PFSK-1 (cell line): ENCODE data around the gene HHIPL1.

Experiments
- FOXP2 ChIP-seq: optimal IDR thresholded peaks from 2 replicates; pipeline ENCODE3; 2011; ENCODE audit warnings: borderline replicate concordance, control low read depth, inconsistent platforms; ENCODE audit not compliant: insufficient read depth; ENCODE audit errors: extremely low read length, extremely low read depth
- POLR2AphosphoS5 ChIP-seq: IDR thresholded peaks from 2 replicates; pipeline ENCODE4 v1.6.1; 2012; ENCODE audit warnings: low read depth, mild to moderate bottlenecking, control low read depth, low read length, moderate library complexity
- REST ChIP-seq, 2 experiments: IDR thresholded peaks; 2 replicates each; pipeline versions ENCODE4 v1.6.1 to v1.8.0; 2011 to 2012; ENCODE audit warnings: low read depth in 2 of 2, low read length in 2 of 2, control low read depth in 1 of 2, inconsistent platforms in 1 of 2, mild to moderate bottlenecking in 1 of 2, moderate library complexity in 1 of 2; ENCODE audit not compliant: insufficient read depth in 1 of 2
- SIN3A ChIP-seq: IDR thresholded peaks from 2 replicates; pipeline ENCODE4 v1.6.1; 2012; ENCODE audit warnings: mild to moderate bottlenecking, low read length, moderate library complexity, borderline replicate concordance; ENCODE audit not compliant: insufficient read depth
- TAF1 ChIP-seq: IDR thresholded peaks from 2 replicates; pipeline ENCODE4 v1.6.1; 2012; ENCODE audit warnings: low read length, control low read depth, borderline replicate concordance; ENCODE audit not compliant: insufficient read depth

Gene HHIPL1

GRCh38 chr14:99611646-99612045, 33.3 kb upstream of the HHIPL1 start:
- TF ChIP-seq POLR2AphosphoS5 (no peak), REST (IDR thresholded peaks at IDR 0.05; ENCODE audit: insufficient read depth in 1 of 2, low read depth in 2 of 2, low read length in 2 of 2) (no peak), TAF1 (no peak), FOXP2 (no peak)

DNA sequence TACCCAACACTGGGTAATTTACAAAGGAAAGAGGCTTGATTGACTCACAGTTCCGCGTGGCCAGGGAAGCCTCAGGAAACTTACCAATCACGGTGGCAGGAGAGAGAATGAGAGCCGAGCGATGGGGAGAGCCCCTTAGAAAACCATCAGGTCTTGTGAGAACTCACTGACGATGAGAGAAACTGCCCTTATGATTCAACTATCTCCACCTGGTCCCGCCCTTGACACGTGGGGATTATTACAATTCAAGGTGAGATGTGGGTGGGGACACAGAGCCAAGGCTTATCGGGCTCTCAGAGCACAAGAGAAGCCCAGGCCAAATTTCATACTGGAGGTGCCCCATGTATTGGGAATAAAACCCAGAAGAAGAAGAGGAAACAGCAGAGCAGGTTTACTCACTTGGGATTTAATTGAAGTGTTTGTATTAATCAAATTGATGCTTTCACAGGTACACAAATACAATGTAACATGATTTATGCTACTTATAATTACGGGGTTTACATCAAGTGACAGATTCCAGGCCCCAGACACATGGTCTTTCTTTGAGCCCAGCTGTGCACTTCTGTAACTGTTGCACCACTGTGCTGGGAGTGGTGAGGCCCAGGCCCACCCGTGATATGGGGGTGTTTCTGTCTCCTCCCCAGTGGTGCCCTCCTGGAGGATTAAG, 32.7 kb upstream of the HHIPL1 start:
- TF ChIP-seq SIN3A (no peak), TAF1 (no peak), FOXP2 (no peak), POLR2AphosphoS5 (no peak)

- TF ChIP-seq REST (IDR thresholded peaks at IDR 0.05; ENCODE audit: insufficient read depth in 1 of 2, low read depth in 2 of 2, low read length in 2 of 2) (no peak), SIN3A (no peak), POLR2AphosphoS5 (no peak), FOXP2 (no peak), TAF1 (no peak)
Measured at GRCh38 chr14:99612738-99613330, 32.1 kb upstream of the HHIPL1 start.

DNA sequence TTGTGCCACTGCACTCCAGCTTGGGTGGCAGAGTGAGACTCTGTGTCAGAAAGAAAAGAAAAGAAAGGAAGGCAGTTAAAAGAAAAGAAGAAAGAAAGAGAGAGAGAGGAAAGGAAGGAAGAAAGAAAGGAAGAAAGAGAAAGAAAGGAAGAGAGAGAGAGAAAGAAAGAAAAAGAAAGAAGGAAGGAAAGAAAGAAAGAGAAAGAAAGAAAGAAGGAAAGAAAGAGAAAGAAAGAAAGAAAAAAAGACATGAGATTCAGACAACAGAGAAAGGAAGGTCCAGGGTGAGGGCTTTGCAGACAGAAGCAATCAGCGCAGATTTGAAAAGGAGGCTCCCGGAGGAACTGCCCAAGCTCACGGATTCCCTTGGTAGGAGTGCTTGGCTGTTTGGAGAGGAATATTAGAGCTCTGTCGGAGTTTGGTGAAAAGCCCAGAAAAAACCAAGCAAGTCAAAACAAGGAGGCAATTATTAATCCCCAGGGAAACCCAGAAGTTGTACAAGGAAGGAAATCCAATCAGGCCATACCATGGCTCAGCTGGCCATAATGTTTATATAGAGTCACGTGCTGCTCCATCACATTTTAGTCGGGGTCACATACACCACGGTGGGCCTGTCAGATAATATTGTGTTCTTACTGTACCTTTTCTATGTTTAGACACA, 29.3 kb upstream of the HHIPL1 start:
- TF ChIP-seq POLR2AphosphoS5 (no peak), SIN3A (no peak), TAF1 (no peak), FOXP2 (no peak), REST (IDR thresholded peaks at IDR 0.05; ENCODE audit: insufficient read depth in 1 of 2, low read depth in 2 of 2, low read length in 2 of 2) (no peak)

DNA sequence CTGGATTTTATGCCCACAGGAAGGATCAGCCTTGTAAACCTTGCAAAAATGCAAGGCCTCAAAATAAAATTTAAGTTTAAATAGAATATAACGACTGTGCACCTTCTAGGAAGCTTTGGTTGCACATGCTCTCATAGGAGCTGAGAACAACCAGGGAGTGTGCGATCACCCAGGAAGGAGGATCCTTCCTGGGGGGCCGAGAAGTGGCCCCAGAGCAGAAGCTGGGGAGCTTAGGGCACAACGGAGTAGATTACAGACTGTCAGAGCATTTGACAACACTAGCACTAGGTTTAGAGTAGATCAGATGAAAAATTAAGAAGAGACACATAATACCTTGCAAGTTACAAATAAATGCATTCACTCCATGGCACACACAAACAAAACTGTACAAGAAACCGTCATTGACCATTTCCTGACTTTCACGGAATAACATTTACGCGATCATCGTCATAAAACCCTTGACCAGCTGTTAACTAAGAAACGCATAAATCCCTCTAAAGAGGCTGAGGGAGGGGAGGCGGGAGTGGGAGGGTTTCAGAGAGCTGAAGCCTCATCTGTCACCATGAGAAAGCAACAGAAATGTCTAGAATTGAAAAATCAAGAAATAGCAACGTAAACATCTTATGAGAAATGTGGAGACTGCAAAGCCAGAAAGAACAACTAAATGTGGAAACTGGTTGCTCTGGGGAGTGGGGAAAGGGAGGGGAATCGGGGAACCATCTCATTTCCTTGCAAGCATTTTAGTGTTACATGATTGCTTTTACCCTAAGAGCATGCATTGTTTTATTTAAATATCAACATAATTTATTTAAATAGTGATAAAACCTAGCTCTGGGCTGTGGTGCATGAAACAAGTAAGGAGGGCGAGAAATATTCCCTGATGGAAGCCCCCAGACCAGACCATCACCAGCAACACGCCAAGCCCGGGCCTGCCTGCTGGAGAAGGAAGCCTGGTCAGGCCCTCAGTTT, 27.8 kb upstream of the HHIPL1 start:
- TF ChIP-seq POLR2AphosphoS5 (no peak), FOXP2 (no peak), TAF1 (no peak), SIN3A (no peak), REST (IDR thresholded peaks at IDR 0.05; ENCODE audit: insufficient read depth in 1 of 2, low read depth in 2 of 2, low read length in 2 of 2) (no peak)
